OCI-LY7 (cell line): Measurements from ENCODE around the gene SEC14L5. TPM values are rescaled to one million over a fixed set of nuclear protein-coding genes. Genes with fewer than 3 reads are reported as not detected.

Experiments
- BruUV-seq: library from RNA; stranded (reverse); fragments of 400-500 nt; replicated peaks from 2 replicates; lab custom pipeline; 2021; lab: Mats Ljungman, UMichigan
- CTCF ChIA-PET: fragments of 300-600 bp; sonication (Branson Sonifier 250); formaldehyde crosslinking; loops from one replicate; lab custom pipeline; 2022; ENCODE audit warnings: antibody characterized with exemption; ENCODE audit not compliant: unreplicated experiment; lab: Charles Lee
- POLR2A ChIA-PET: fragments of 300-600 bp; sonication (Branson Sonifier 250); formaldehyde crosslinking; loops from one replicate; lab custom pipeline; 2022; ENCODE audit warnings: antibody characterized with exemption; lab: Charles Lee
- DNase-seq: peaks from one replicate; pipeline ENCODE4 v3.0.0-alpha.2; 2015; ENCODE audit warnings: low spot score
- H2AFZ ChIP-seq: fragments of 200-600 bp; sonication (generic), shearing (Covaris generic); 2 replicates; pipeline ENCODE4 v1.6.1; 2014; ENCODE audit warnings: mild to moderate bottlenecking, antibody characterized with exemption, low read length, moderate library complexity
- H3K27ac ChIP-seq: fragments of 200-600 bp; sonication (generic); 2 replicates; pipeline ENCODE4 v1.5.1; 2014; ENCODE audit warnings: mixed run types, low read depth, mild to moderate bottlenecking, moderate library complexity, low read length, inconsistent platforms; ENCODE audit not compliant: poor library complexity, severe bottlenecking
- H3K36me3 ChIP-seq: fragments of 200-600 bp; sonication (generic); 2 replicates; pipeline ENCODE4 v1.6.1; 2014; ENCODE audit warnings: mild to moderate bottlenecking, antibody characterized with exemption, low read length, moderate library complexity, mixed read lengths; ENCODE audit not compliant: insufficient read depth
- H3K4me1 ChIP-seq: fragments of 200-600 bp; sonication (generic); 2 replicates; pipeline ENCODE4 v1.5.1; 2014; ENCODE audit warnings: mild to moderate bottlenecking, low read length; ENCODE audit not compliant: insufficient read depth, poor library complexity, severe bottlenecking
- H3K4me2 ChIP-seq: fragments of 200-600 bp; sonication (generic); 2 replicates; pipeline ENCODE4 v1.6.1; 2014; ENCODE audit warnings: mild to moderate bottlenecking, low read length
- H3K4me3 ChIP-seq: fragments of 200-600 bp; sonication (generic); 2 replicates; pipeline ENCODE4 v1.5.1; 2014; ENCODE audit warnings: mild to moderate bottlenecking, low read depth, low read length; ENCODE audit not compliant: poor library complexity, severe bottlenecking
- H3K79me2 ChIP-seq: fragments of 200-600 bp; sonication (generic); 2 replicates; pipeline ENCODE4 v1.6.1; 2016; ENCODE audit warnings: low read depth, mild to moderate bottlenecking, low read length, moderate library complexity, mixed read lengths; ENCODE audit not compliant: insufficient read depth
- H3K9me2 ChIP-seq: fragments of 200-600 bp; sonication (generic); 2 replicates; pipeline ENCODE4 v1.6.1; 2016; ENCODE audit warnings: mild to moderate bottlenecking, low read length, mixed read lengths; ENCODE audit not compliant: insufficient read depth
- H3K9me3 ChIP-seq: fragments of 200-600 bp; sonication (generic); 2 replicates; pipeline ENCODE4 v1.6.1; 2014; ENCODE audit warnings: mild to moderate bottlenecking, mixed run types, low read length, mixed read lengths
- H4K20me1 ChIP-seq: fragments of 200-600 bp; sonication (generic); 2 replicates; pipeline ENCODE4 v1.6.1; 2014; ENCODE audit warnings: mild to moderate bottlenecking, antibody characterized with exemption, low read length, moderate library complexity, mixed read lengths; ENCODE audit not compliant: insufficient read depth
- EZH2phosphoT487 ChIP-seq: fragments of 200-600 bp; sonication (generic); IDR thresholded peaks from 2 replicates; pipeline ENCODE4 v1.6.1; 2018; ENCODE audit warnings: low read depth, borderline replicate concordance, mild to moderate bottlenecking, mixed run types, antibody characterized with exemption, low read length, moderate library complexity, mixed read lengths
- intact Hi-C: fragments of 100-400 bp; cut with micrococcal nuclease; formaldehyde crosslinking; loops from one replicate; pipeline ENCODE4 v1.10.0; 2022; ENCODE audit not compliant: unreplicated experiment
- total RNA-seq, 2 experiments: library from RNA; depleted of rRNA in 1 of 2; stranded (reverse); fragments of >200 nt in 1 of 2; shearing (Covaris generic) in 1 of 2; gene quantifications; 2 replicates each; pipeline ENCODE4 v1.2.3, GENCODE V29; 2014 to 2022
- TF ChIP-seq, protein P1 (sequence below): fragments of 200-600 bp; sonication (generic); conservative IDR thresholded peaks from 2 replicates; pipeline ENCODE4 v1.5.1; 2014; ENCODE audit warnings: mild to moderate bottlenecking, antibody characterized with exemption, low read length, moderate library complexity, mixed read lengths

SEC14L5 gene
- total RNA-seq, 2 experiments from 2014 or later: not detected

DNA sequence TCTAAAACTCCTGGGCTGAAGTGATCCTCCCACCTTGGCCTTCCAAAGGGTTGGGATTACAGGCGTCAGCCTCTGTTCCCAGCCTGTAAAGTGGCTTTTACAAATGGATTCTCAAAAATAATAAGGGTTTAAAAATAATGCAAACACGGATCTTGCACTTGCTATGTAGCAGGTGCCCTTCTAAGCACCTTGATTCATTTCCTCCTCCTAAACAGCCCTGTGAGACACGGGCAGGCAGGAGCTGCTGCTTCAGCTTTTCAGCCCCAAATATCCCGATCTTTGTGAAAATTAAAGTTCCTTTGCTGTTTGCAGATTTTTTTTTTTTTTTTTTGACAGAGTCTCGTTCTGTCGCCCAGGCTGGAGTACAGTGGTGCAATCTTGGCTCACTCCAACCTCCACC lies 43.9 kb downstream of the SEC14L5 start:
- CTCF ChIA-PET: no interaction called here

DNA sequence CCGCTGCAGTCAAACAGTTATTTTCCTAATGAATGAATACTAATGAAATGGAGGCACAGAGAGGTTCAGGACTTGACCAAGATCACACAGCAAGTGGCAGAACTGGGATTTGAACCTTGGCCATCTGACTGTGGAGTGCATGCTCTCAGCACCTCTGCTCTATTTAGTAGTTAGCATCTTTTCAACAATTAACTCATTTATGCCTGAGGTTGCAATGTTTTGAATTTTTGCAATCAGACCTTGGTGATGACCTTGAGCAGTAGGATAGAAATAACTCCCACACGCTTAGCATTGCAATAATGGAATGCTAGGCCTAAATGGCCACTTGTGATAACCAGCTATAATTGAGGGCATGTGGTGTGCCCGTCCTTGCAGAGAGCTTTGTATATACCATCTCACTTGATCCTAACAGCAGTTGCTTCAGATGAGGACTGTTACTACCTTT lies 44.6 kb downstream of the SEC14L5 start:
- H3K4me1 ChIP-seq: no peaks in the 10 kb centered on the region
- TF ChIP-seq EZH2phosphoT487: no peak
- TF ChIP-seq, protein P1, sequence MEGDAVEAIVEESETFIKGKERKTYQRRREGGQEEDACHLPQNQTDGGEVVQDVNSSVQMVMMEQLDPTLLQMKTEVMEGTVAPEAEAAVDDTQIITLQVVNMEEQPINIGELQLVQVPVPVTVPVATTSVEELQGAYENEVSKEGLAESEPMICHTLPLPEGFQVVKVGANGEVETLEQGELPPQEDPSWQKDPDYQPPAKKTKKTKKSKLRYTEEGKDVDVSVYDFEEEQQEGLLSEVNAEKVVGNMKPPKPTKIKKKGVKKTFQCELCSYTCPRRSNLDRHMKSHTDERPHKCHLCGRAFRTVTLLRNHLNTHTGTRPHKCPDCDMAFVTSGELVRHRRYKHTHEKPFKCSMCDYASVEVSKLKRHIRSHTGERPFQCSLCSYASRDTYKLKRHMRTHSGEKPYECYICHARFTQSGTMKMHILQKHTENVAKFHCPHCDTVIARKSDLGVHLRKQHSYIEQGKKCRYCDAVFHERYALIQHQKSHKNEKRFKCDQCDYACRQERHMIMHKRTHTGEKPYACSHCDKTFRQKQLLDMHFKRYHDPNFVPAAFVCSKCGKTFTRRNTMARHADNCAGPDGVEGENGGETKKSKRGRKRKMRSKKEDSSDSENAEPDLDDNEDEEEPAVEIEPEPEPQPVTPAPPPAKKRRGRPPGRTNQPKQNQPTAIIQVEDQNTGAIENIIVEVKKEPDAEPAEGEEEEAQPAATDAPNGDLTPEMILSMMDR: no peak
- H3K36me3 ChIP-seq: no peaks in the 10 kb centered on the region
- H3K9me2 ChIP-seq: no peaks in the 10 kb centered on the region
- H2AFZ ChIP-seq: no peak overlapping the region
- H3K9me3 ChIP-seq: no peaks in the 10 kb centered on the region
- H4K20me1 ChIP-seq: no peaks in the 10 kb centered on the region
- intact Hi-C loops: no loop called here
- DNase-seq: no peak
- BruUV-seq: no TSS peak
- CTCF ChIA-PET: no interaction called here
- no peaks in the 10 kb centered on the region for H3K79me2 ChIP-seq
- H3K4me3 ChIP-seq: no peak overlapping the region
- no peak overlapping the region for H3K4me2 ChIP-seq
- POLR2A ChIA-PET: no interaction called here
- H3K27ac ChIP-seq: no peak overlapping the region

More for the DNA sequence above, 43.9 kb downstream of the SEC14L5 start:
- no peak overlapping the region for H3K4me2 ChIP-seq
- POLR2A ChIA-PET: interaction anchor here (0.6 kb wide), 1 partner anchor 953 kb away, joined by 4 read pairs; no protein-coding TSS in a partner anchor
- no peak overlapping the region for H3K27ac ChIP-seq
- no peaks in the 10 kb centered on the region for H3K36me3 ChIP-seq
- no peak overlapping the region for H3K4me3 ChIP-seq
- H3K9me2 ChIP-seq: no peaks in the 10 kb centered on the region
- H2AFZ ChIP-seq: no peak overlapping the region
- intact Hi-C loops: no loop called here
- no peaks in the 10 kb centered on the region for H4K20me1 ChIP-seq
- DNase-seq: no peak
- no peaks in the 10 kb centered on the region for H3K9me3 ChIP-seq
- H3K79me2 ChIP-seq: no peaks in the 10 kb centered on the region
- no TSS peak for BruUV-seq
- TF ChIP-seq, protein P1: no peak
- no peak for TF ChIP-seq EZH2phosphoT487
- H3K4me1 ChIP-seq: no peaks in the 10 kb centered on the region

DNA sequence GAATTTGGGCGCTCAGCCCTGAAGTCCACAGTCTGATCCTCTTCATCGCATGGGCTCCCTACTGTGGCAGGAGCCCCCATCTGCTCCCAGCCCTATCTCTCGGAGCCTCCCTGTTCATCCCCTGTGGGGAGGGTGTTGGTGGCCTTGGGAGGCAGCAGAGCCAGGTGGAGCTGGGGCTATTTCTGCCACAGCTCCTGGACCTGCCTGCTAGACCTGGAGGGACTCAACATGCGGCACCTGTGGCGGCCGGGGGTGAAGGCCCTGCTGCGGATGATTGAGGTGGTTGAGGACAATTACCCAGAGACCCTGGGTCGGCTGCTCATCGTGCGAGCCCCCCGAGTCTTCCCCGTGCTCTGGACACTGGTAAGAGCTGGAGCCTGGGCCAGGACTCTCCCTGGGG lies 45.1 kb downstream of the SEC14L5 start:
- POLR2A ChIA-PET: no interaction called here
- Histone ChIP-seq H2AFZ (no peak overlapping the region), H3K4me2 (no peak overlapping the region), H3K27ac (no peak overlapping the region), H3K9me2 (no peaks in the 10 kb centered on the region), H3K79me2 (no peaks in the 10 kb centered on the region), H3K4me3 (no peak overlapping the region), H3K4me1 (no peaks in the 10 kb centered on the region), H4K20me1 (no peaks in the 10 kb centered on the region), H3K9me3 (no peaks in the 10 kb centered on the region), H3K36me3 (no peaks in the 10 kb centered on the region)
- TF ChIP-seq, protein P1: no peak
- no peak for TF ChIP-seq EZH2phosphoT487
- DNase-seq: no peak
- BruUV-seq: no TSS peak
- CTCF ChIA-PET: no interaction called here
- intact Hi-C loops: no loop called here
